ENCODE results near the gene FAM229B. TPM values are rescaled to one million over a fixed set of nuclear protein-coding genes. Genes with fewer than 3 reads are reported as not detected.
A peak's percentile ranks its signal among the peaks of the same experiment; 100 is the strongest.
"Not testable (repeated sequence)": the region's sequence is repeated elsewhere in the genome, so short reads cannot be mapped to it uniquely, and the experiment has no call there.

The FAM229B gene
- polyA plus RNA-seq, 2 donors: 5.4 to 6.2 TPM

GRCh38 chr6:112106026-112106425, 18.6 kb downstream of the FAM229B start:
- H3K27me3 ChIP-seq (ENCODE audit: control insufficient read depth in 1 of 2, insufficient read depth in 2 of 2, low read length in 2 of 2); H3K4me3 ChIP-seq (ENCODE audit: low read depth in 1 of 2, low read length in 2 of 2); H3K27ac ChIP-seq (ENCODE audit: low read depth in 2 of 2, low read length in 1 of 2); H3K4me1 ChIP-seq (ENCODE audit: control insufficient read depth in 2 of 2, insufficient read depth in 2 of 2, low read length in 1 of 2); H3K9me3 ChIP-seq (ENCODE audit: control insufficient read depth in 2 of 2, insufficient read depth in 1 of 2, low read depth in 1 of 2, low read length in 1 of 2); H3K36me3 ChIP-seq (ENCODE audit: control insufficient read depth in 2 of 2, insufficient read depth in 2 of 2, low read length in 1 of 2): not testable (repeated sequence)
- 97% methylated on average over 2 of the region's 2 CpGs for WGBS, 2 donors

DNA sequence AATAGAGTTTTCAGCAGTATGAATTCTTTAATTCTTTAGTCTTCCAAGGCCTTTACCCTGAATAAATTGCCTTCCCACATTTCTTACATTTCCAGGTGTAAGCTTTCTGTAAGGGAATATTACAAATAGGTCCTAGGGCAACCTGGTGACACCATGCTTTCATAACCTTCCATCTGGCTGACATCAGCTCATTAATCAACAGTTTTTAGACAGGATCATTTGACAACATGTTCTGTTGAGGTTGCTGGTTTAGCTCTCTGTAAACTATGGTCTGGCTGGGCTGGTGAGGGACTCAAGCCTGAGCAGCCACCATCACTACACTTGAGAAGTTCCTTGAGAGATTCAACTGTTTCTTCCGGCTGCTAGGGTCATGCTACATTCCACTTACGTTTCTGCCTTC, 19.2 kb downstream of the FAM229B start:
- WGBS, 2 donors: 68 to 71% methylated on average over 2 of the region's 2 CpGs

GRCh38 chr6:112109262-112109661, 21.9 kb downstream of the FAM229B start:
- Histone ChIP-seq H3K27ac (ENCODE audit: low read depth in 2 of 2, low read length in 1 of 2) (peak overlapping the region in 1 of 2 donors; percentile 14), H3K4me3 (ENCODE audit: low read depth in 1 of 2, low read length in 2 of 2) (no peak overlapping the region), H3K36me3 (ENCODE audit: control insufficient read depth in 2 of 2, insufficient read depth in 2 of 2, low read length in 1 of 2) (peaks cover 0 to 3% of the 10 kb centered on the region in 2 donors), H3K4me1 (ENCODE audit: control insufficient read depth in 2 of 2, insufficient read depth in 2 of 2, low read length in 1 of 2) (no peaks in the 10 kb centered on the region), H3K27me3 (ENCODE audit: control insufficient read depth in 1 of 2, insufficient read depth in 2 of 2, low read length in 2 of 2) (no peaks in the 10 kb centered on the region), H3K9me3 (ENCODE audit: control insufficient read depth in 2 of 2, insufficient read depth in 1 of 2, low read depth in 1 of 2, low read length in 1 of 2) (no peaks in the 10 kb centered on the region)
- WGBS, 2 donors: 53 to 59% methylated on average over 9 of the region's 9 CpGs

More for the DNA sequence above, 19.2 kb downstream of the FAM229B start:
- Histone ChIP-seq H3K4me1 (ENCODE audit: control insufficient read depth in 2 of 2, insufficient read depth in 2 of 2, low read length in 1 of 2) (no peaks in the 10 kb centered on the region), H3K27ac (ENCODE audit: low read depth in 2 of 2, low read length in 1 of 2) (no peak overlapping the region), H3K27me3 (ENCODE audit: control insufficient read depth in 1 of 2, insufficient read depth in 2 of 2, low read length in 2 of 2) (no peaks in the 10 kb centered on the region), H3K9me3 (ENCODE audit: control insufficient read depth in 2 of 2, insufficient read depth in 1 of 2, low read depth in 1 of 2, low read length in 1 of 2) (no peaks in the 10 kb centered on the region), H3K4me3 (ENCODE audit: low read depth in 1 of 2, low read length in 2 of 2) (no peak overlapping the region), H3K36me3 (ENCODE audit: control insufficient read depth in 2 of 2, insufficient read depth in 2 of 2, low read length in 1 of 2) (no peaks in the 10 kb centered on the region)

- no peaks in the 10 kb centered on the region for H3K4me1 ChIP-seq (ENCODE audit: control insufficient read depth in 2 of 2, insufficient read depth in 2 of 2, low read length in 1 of 2)
- H3K4me3 ChIP-seq (ENCODE audit: low read depth in 1 of 2, low read length in 2 of 2): no peak overlapping the region
- no peaks in the 10 kb centered on the region for H3K27me3 ChIP-seq (ENCODE audit: control insufficient read depth in 1 of 2, insufficient read depth in 2 of 2, low read length in 2 of 2)
- no peaks in the 10 kb centered on the region for H3K9me3 ChIP-seq (ENCODE audit: control insufficient read depth in 2 of 2, insufficient read depth in 1 of 2, low read depth in 1 of 2, low read length in 1 of 2)
- H3K36me3 ChIP-seq (ENCODE audit: control insufficient read depth in 2 of 2, insufficient read depth in 2 of 2, low read length in 1 of 2): peaks cover 0 to 3% of the 10 kb centered on the region in 2 donors
- H3K27ac ChIP-seq (ENCODE audit: low read depth in 2 of 2, low read length in 1 of 2): no peak overlapping the region
- WGBS, 2 donors: 63 to 70% methylated on average over 3 of the region's 3 CpGs
Measured at GRCh38 chr6:112113431-112113830, 26.0 kb downstream of the FAM229B start.

DNA sequence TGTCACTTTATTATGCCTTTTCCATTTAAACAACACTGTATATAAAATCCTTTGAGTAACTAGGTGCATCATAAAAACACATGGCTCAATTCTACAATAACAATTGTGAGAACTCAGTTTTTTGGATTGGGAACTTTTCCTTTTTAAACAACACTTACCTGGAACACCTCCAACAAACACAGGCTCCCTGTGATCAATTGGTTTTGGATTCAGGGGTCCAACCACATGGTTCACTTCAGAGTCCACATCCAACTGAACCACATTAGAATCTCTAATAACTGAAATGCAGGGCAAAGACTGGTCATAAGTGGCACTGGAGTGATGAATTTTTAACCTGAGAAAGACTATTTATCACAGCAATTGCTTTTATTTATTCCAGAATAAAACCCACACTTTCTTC, 26.5 kb downstream of the FAM229B start:
- Histone ChIP-seq H3K9me3 (ENCODE audit: control insufficient read depth in 2 of 2, insufficient read depth in 1 of 2, low read depth in 1 of 2, low read length in 1 of 2) (no peaks in the 10 kb centered on the region), H3K36me3 (ENCODE audit: control insufficient read depth in 2 of 2, insufficient read depth in 2 of 2, low read length in 1 of 2) (peaks cover 0 to 3% of the 10 kb centered on the region in 2 donors), H3K4me3 (ENCODE audit: low read depth in 1 of 2, low read length in 2 of 2) (no peak overlapping the region), H3K27ac (ENCODE audit: low read depth in 2 of 2, low read length in 1 of 2) (no peak overlapping the region), H3K4me1 (ENCODE audit: control insufficient read depth in 2 of 2, insufficient read depth in 2 of 2, low read length in 1 of 2) (no peaks in the 10 kb centered on the region), H3K27me3 (ENCODE audit: control insufficient read depth in 1 of 2, insufficient read depth in 2 of 2, low read length in 2 of 2) (no peaks in the 10 kb centered on the region)

DNA sequence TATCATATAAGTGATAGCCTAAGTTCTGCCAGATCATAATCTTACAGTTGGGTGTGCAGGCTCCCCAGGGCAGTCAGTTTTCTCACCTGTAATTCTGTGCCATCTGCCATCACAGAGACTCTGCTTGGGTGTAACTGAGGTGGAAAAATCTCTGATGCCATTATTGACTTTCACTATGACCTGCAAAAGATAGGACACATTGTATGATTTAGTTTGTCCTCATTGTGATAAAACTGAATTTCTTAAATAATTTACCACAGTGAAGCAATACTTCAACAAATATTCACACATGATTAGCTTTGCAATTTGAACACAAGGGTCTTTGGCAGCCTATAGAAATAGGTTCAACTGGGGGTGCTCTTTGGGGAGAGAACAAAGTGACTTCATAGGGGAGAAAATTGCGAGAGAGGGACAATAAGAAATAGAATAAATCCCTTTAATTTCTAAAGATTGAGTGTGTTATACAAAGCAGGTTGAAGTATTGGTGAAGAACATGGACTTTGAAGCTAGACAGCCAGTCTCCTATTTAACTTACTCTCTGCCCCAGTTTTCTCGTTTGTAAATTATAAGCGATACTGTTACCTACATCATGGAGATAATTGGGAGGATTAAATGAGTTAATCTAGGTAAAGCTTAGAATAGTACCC, 27.3 kb downstream of the FAM229B start:
- no peaks in the 10 kb centered on the region for H3K4me1 ChIP-seq (ENCODE audit: control insufficient read depth in 2 of 2, insufficient read depth in 2 of 2, low read length in 1 of 2)
- H3K4me3 ChIP-seq (ENCODE audit: low read depth in 1 of 2, low read length in 2 of 2): no peak overlapping the region
- H3K36me3 ChIP-seq (ENCODE audit: control insufficient read depth in 2 of 2, insufficient read depth in 2 of 2, low read length in 1 of 2): peaks cover 0 to 3% of the 10 kb centered on the region in 2 donors
- WGBS, 2 donors: 92 to 96% methylated on average over 3 of the region's 3 CpGs
- no peaks in the 10 kb centered on the region for H3K27me3 ChIP-seq (ENCODE audit: control insufficient read depth in 1 of 2, insufficient read depth in 2 of 2, low read length in 2 of 2)
- H3K9me3 ChIP-seq (ENCODE audit: control insufficient read depth in 2 of 2, insufficient read depth in 1 of 2, low read depth in 1 of 2, low read length in 1 of 2): no peaks in the 10 kb centered on the region
- no peak overlapping the region for H3K27ac ChIP-seq (ENCODE audit: low read depth in 2 of 2, low read length in 1 of 2)

- Histone ChIP-seq H3K4me1 (ENCODE audit: control insufficient read depth in 2 of 2, insufficient read depth in 2 of 2, low read length in 1 of 2) (no peaks in the 10 kb centered on the region), H3K9me3 (ENCODE audit: control insufficient read depth in 2 of 2, insufficient read depth in 1 of 2, low read depth in 1 of 2, low read length in 1 of 2) (no peaks in the 10 kb centered on the region), H3K27me3 (ENCODE audit: control insufficient read depth in 1 of 2, insufficient read depth in 2 of 2, low read length in 2 of 2) (no peaks in the 10 kb centered on the region), H3K36me3 (ENCODE audit: control insufficient read depth in 2 of 2, insufficient read depth in 2 of 2, low read length in 1 of 2) (peaks cover 0 to 3% of the 10 kb centered on the region in 2 donors), H3K27ac (ENCODE audit: low read depth in 2 of 2, low read length in 1 of 2) (no peak overlapping the region), H3K4me3 (ENCODE audit: low read depth in 1 of 2, low read length in 2 of 2) (no peak overlapping the region)
- 78 to 81% methylated on average over 1 of the region's 1 CpG for WGBS, 2 donors
Measured at GRCh38 chr6:112116221-112116620, 28.8 kb downstream of the FAM229B start.

DNA sequence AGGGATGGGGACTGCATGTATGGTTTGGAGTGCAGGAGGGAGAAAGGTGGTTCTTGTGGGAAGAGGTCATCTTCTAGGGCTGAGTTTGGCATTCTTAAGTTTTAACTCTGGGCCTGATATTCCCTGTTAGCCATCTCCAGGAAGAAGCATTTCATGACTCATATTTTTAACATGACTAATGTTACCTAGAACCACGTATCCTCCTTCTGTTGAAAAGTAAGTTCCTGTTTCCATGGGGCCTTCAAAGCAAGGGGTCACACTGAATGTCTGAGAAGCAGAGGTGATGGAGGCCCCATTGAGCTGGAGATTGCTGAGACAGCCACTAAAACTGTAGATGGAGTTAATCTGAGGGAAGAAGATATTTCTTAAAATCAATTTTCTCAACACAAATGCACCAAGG, 30.2 kb downstream of the FAM229B start:
- Histone ChIP-seq H3K4me1 (ENCODE audit: control insufficient read depth in 2 of 2, insufficient read depth in 2 of 2, low read length in 1 of 2) (no peaks in the 10 kb centered on the region), H3K4me3 (ENCODE audit: low read depth in 1 of 2, low read length in 2 of 2) (no peak overlapping the region), H3K36me3 (ENCODE audit: control insufficient read depth in 2 of 2, insufficient read depth in 2 of 2, low read length in 1 of 2) (peaks cover 0 to 3% of the 10 kb centered on the region in 2 donors), H3K27me3 (ENCODE audit: control insufficient read depth in 1 of 2, insufficient read depth in 2 of 2, low read length in 2 of 2) (no peaks in the 10 kb centered on the region), H3K9me3 (ENCODE audit: control insufficient read depth in 2 of 2, insufficient read depth in 1 of 2, low read depth in 1 of 2, low read length in 1 of 2) (no peaks in the 10 kb centered on the region), H3K27ac (ENCODE audit: low read depth in 2 of 2, low read length in 1 of 2) (peak overlapping the region in 1 of 2 donors; percentile 20)
- WGBS, 2 donors: 46 to 50% methylated on average over 1 of the region's 1 CpG

DNA sequence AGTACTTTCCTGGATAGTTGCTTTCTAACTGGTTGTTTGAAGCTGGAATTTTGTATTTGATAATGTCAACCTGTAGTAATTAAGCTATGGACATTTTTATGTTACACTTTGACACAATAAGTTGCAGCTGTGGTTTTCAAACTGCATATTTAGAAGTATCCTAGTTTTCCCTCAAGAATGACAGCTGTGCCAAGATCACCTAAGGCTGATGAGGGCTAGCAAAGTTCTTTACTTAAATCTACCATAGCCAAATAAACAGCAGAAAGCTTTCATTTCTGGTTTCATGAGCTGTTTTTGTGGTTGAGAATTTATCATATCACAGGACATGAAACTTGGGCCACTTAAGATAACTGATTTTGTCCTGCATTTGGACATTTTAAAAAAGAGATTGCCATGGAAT, 30.6 kb downstream of the FAM229B start:
- H3K27me3 ChIP-seq (ENCODE audit: control insufficient read depth in 1 of 2, insufficient read depth in 2 of 2, low read length in 2 of 2): no peaks in the 10 kb centered on the region
- H3K4me1 ChIP-seq (ENCODE audit: control insufficient read depth in 2 of 2, insufficient read depth in 2 of 2, low read length in 1 of 2): no peaks in the 10 kb centered on the region
- H3K36me3 ChIP-seq (ENCODE audit: control insufficient read depth in 2 of 2, insufficient read depth in 2 of 2, low read length in 1 of 2): peaks cover 0 to 3% of the 10 kb centered on the region in 2 donors
- H3K9me3 ChIP-seq (ENCODE audit: control insufficient read depth in 2 of 2, insufficient read depth in 1 of 2, low read depth in 1 of 2, low read length in 1 of 2): no peaks in the 10 kb centered on the region
- no peak overlapping the region for H3K27ac ChIP-seq (ENCODE audit: low read depth in 2 of 2, low read length in 1 of 2)
- no peak overlapping the region for H3K4me3 ChIP-seq (ENCODE audit: low read depth in 1 of 2, low read length in 2 of 2)

- Histone ChIP-seq H3K4me1 (ENCODE audit: control insufficient read depth in 2 of 2, insufficient read depth in 2 of 2, low read length in 1 of 2) (no peaks in the 10 kb centered on the region), H3K27me3 (ENCODE audit: control insufficient read depth in 1 of 2, insufficient read depth in 2 of 2, low read length in 2 of 2) (no peaks in the 10 kb centered on the region), H3K27ac (ENCODE audit: low read depth in 2 of 2, low read length in 1 of 2) (no peak overlapping the region), H3K4me3 (ENCODE audit: low read depth in 1 of 2, low read length in 2 of 2) (no peak overlapping the region), H3K9me3 (ENCODE audit: control insufficient read depth in 2 of 2, insufficient read depth in 1 of 2, low read depth in 1 of 2, low read length in 1 of 2) (no peaks in the 10 kb centered on the region), H3K36me3 (ENCODE audit: control insufficient read depth in 2 of 2, insufficient read depth in 2 of 2, low read length in 1 of 2) (no peaks in the 10 kb centered on the region)
- WGBS, 2 donors: 82 to 85% methylated on average over 2 of the region's 2 CpGs
Measured at GRCh38 chr6:112122756-112123155, 35.4 kb downstream of the FAM229B start.

Measured in esophagus (tissue), 2 donors.